Stimulated activated CD8-positive, alpha-beta memory T cell treated with anti-CD3 and anti-CD28 coated beads, Interleukin-7, amount 100 ng/mL, for 48 hours (primary cell): ENCODE results near the gene PRKAR1B.
A peak's percentile ranks its signal among the peaks of the same experiment; 100 is the strongest.

Source experiments
- DNase-seq, 2 donors: peaks; one replicate each; pipeline ENCODE4 v3.0.0-alpha.2; 2020; ENCODE audit warnings: low read depth in 1 of 2; ENCODE audit errors: extremely low read depth in 1 of 2

PRKAR1B gene

GRCh38 chr7:545470-545869 lies 181.6 kb downstream of the PRKAR1B start:
- no peak for DNase-seq

GRCh38 chr7:544338-545221 lies 182.5 kb downstream of the PRKAR1B start:
- no peak for DNase-seq

- DNase-seq, result no peak
Observed at GRCh38 chr7:543501-544337, 183.4 kb downstream of the PRKAR1B start.

- DNase-seq, result peak in 1 of 2 donors; percentile 39
Observed at GRCh38 chr7:542713-543500, 184.2 kb downstream of the PRKAR1B start.

- no peak for DNase-seq
Observed at GRCh38 chr7:542131-542712, 184.9 kb downstream of the PRKAR1B start.

GRCh38 chr7:541661-542060 lies 185.4 kb downstream of the PRKAR1B start:
- no peak for DNase-seq

GRCh38 chr7:540997-541396 lies 186.1 kb downstream of the PRKAR1B start:
- DNase-seq, result no peak

GRCh38 chr7:540579-540978 lies 186.5 kb downstream of the PRKAR1B start:
- DNase-seq, result no peak

- no peak for DNase-seq
Observed at GRCh38 chr7:539731-540411, 187.2 kb downstream of the PRKAR1B start.

GRCh38 chr7:538764-539685 lies 188.1 kb downstream of the PRKAR1B start:
- no peak for DNase-seq

GRCh38 chr7:537911-538634 lies 189.0 kb downstream of the PRKAR1B start:
- no peak for DNase-seq

GRCh38 chr7:536231-536630 lies 190.8 kb downstream of the PRKAR1B start:
- no peak for DNase-seq

GRCh38 chr7:534959-535358 lies 192.1 kb downstream of the PRKAR1B start:
- DNase-seq, result no peak

- DNase-seq, result no peak
Observed at GRCh38 chr7:534075-534474, 193.0 kb downstream of the PRKAR1B start.

- no peak for DNase-seq
Observed at GRCh38 chr7:533266-533665, 193.8 kb downstream of the PRKAR1B start.

GRCh38 chr7:532379-533143 lies 194.5 kb downstream of the PRKAR1B start:
- no peak for DNase-seq

- DNase-seq, result no peak
Observed at GRCh38 chr7:531777-532176, 195.3 kb downstream of the PRKAR1B start.

- DNase-seq, result no peak
Observed at GRCh38 chr7:528451-528850, 198.6 kb downstream of the PRKAR1B start.
